ENCODE measurements around the gene MANSC4. TPM values are rescaled to one million over a fixed set of nuclear protein-coding genes. Genes with fewer than 3 reads are reported as not detected.

MANSC4 gene
- not detected for total RNA-seq

- peak; percentile 91 for ATAC-seq
- H3K4me1 ChIP-seq: peaks cover 2 to 54% (median 3%) of the 10 kb centered on the region in 3 donors
- H3K27ac ChIP-seq: peak within 1 kb of the TSS; percentile 60 to 95 (median 94)
- TF ChIP-seq POLR2A (IDR thresholded peaks at IDR 0.05): peak; percentile 62 to 80
- TF ChIP-seq POLR2AphosphoS5 (IDR thresholded peaks at IDR 0.05): peak; percentile 42
- TF ChIP-seq CTCF (IDR thresholded peaks at IDR 0.05): peak in 2 of 4 experiments; percentile 27 to 38
- no peak for TF ChIP-seq EP300 (IDR thresholded peaks at IDR 0.05)
- H3K36me3 ChIP-seq: peaks cover 0 to 3% of the 10 kb centered on the region in 2 donors
- H3K27me3 ChIP-seq: no peaks in the 10 kb centered on the region
- H3K9me3 ChIP-seq: no peaks in the 10 kb centered on the region
- H3K4me3 ChIP-seq: peak within 1 kb of the TSS; percentile 42 to 64
- WGBS, 2 donors (ENCODE audit: low coverage in 1 of 2): no CpG with 5 or more reads among the region's 92 CpGs
Measured at GRCh38 chr12:27779920-27780611, at the start of gene MANSC4, which contains the start of gene KLHL42. Gene MANSC4, minus strand, starts transcription at chr12:27780236. Its CDS starts 8,960 bp downstream, at chr12:27771276. Gene KLHL42, plus strand, starts transcription at chr12:27780233. Its CDS starts 98 bp downstream, at chr12:27780331.

GRCh38 chr12:27828196-27828595, 48.2 kb upstream of the MANSC4 start:
- Histone ChIP-seq H3K4me3 (no peak overlapping the region), H3K27ac (no peak overlapping the region), H3K4me1 (no peaks in the 10 kb centered on the region), H3K36me3 (no peaks in the 10 kb centered on the region), H3K27me3 (no peaks in the 10 kb centered on the region), H3K9me3 (no peaks in the 10 kb centered on the region)
- TF ChIP-seq EP300 (IDR thresholded peaks at IDR 0.05) (no peak), CTCF (IDR thresholded peaks at IDR 0.05) (no peak), POLR2AphosphoS5 (IDR thresholded peaks at IDR 0.05) (no peak), POLR2A (IDR thresholded peaks at IDR 0.05) (no peak)
- ATAC-seq: no peak
- 97 to 100% methylated on average over 3 of the region's 3 CpGs for WGBS, 2 donors (ENCODE audit: low coverage in 1 of 2)

- Histone ChIP-seq H3K4me1 (peaks cover 0 to 5% (median 2%) of the 10 kb centered on the region in 3 donors), H3K4me3 (no peak overlapping the region), H3K9me3 (no peaks in the 10 kb centered on the region), H3K27ac (no peak overlapping the region), H3K36me3 (no peaks in the 10 kb centered on the region), H3K27me3 (no peaks in the 10 kb centered on the region)
- TF ChIP-seq POLR2AphosphoS5 (IDR thresholded peaks at IDR 0.05): no peak
- TF ChIP-seq CTCF (IDR thresholded peaks at IDR 0.05): no peak
- TF ChIP-seq EP300 (IDR thresholded peaks at IDR 0.05): no peak
- no peak for TF ChIP-seq POLR2A (IDR thresholded peaks at IDR 0.05)
- no peak for ATAC-seq
- WGBS, 2 donors (ENCODE audit: low coverage in 1 of 2): 64 to 100% methylated on average over 1 of the region's 1 CpG
Measured at GRCh38 chr12:27826076-27826475, 46.0 kb upstream of the MANSC4 start.

GRCh38 chr12:27824126-27824842, 44.2 kb upstream of the MANSC4 start:
- no peak for ATAC-seq
- Histone ChIP-seq H3K27me3 (no peaks in the 10 kb centered on the region), H3K4me1 (peaks cover 0 to 10% (median 2%) of the 10 kb centered on the region in 3 donors), H3K4me3 (no peak overlapping the region), H3K9me3 (no peaks in the 10 kb centered on the region), H3K27ac (no peak overlapping the region), H3K36me3 (no peaks in the 10 kb centered on the region)
- WGBS, 2 donors (ENCODE audit: low coverage in 1 of 2): 56 to 59% methylated on average over 9 to 12 of the region's 12 CpGs
- TF ChIP-seq EP300 (IDR thresholded peaks at IDR 0.05) (no peak), CTCF (IDR thresholded peaks at IDR 0.05) (no peak), POLR2AphosphoS5 (IDR thresholded peaks at IDR 0.05) (no peak), POLR2A (IDR thresholded peaks at IDR 0.05) (no peak)
